ENCODE results near the gene S100A8. TPM values are rescaled to one million over a fixed set of nuclear protein-coding genes. Genes with fewer than 3 reads are reported as not detected.

Gene S100A8
- polyA plus RNA-seq, 3 donors = 4,193 to 30,135 (median 27,689) TPM

GRCh38 chr1:153431928-153432327, 41.1 kb upstream of the S100A8 start:
- Mint-ChIP-seq H3K27me3 (ENCODE audit: low read depth in 3 of 3) (peaks cover 15 to 21% (median 20%) of the 10 kb centered on the region in 3 donors), H3K9me3 (no peaks in the 10 kb centered on the region), H3K27ac (no peak overlapping the region), H3K4me1 (peaks cover 3% of the 10 kb centered on the region), H3K36me3 (no peaks in the 10 kb centered on the region), H3K4me3 (no peak overlapping the region)
- Histone ChIP-seq H3K4me3 (replicated peaks in 1 of 3; ENCODE audit: low read depth in 2 of 3, low read length in 3 of 3) (no peak overlapping the region), H3K27ac (ENCODE audit: low read depth in 1 of 2, low read length in 2 of 2) (no peak overlapping the region), H3K9ac (ENCODE audit: insufficient read depth, low read length, poor library complexity, severe bottlenecking) (no peak overlapping the region), H3K9me3 (replicated peaks in 1 of 2; ENCODE audit: control insufficient read depth in 1 of 2, insufficient read depth in 1 of 2, low read length in 2 of 2) (no peaks in the 10 kb centered on the region), H4K20me1 (ENCODE audit: insufficient read depth, low read length) (no peaks in the 10 kb centered on the region), H3K4me1 (ENCODE audit: control insufficient read depth in 1 of 2, insufficient read depth in 2 of 2, low read length in 2 of 2) (peaks cover 0 to 8% of the 10 kb centered on the region in 2 donors), H3K4me2 (replicated peaks; ENCODE audit: extremely low read depth, low read length, poor library complexity, severe bottlenecking) (no peak overlapping the region), H3K36me3 (replicated peaks in 1 of 2; ENCODE audit: control insufficient read depth in 1 of 2, insufficient read depth in 2 of 2, low read length in 2 of 2) (no peaks in the 10 kb centered on the region), H3K79me2 (ENCODE audit: insufficient read depth, low read length) (no peaks in the 10 kb centered on the region), H2AFZ (ENCODE audit: insufficient read depth, low read depth, low read length, poor library complexity, severe bottlenecking) (no peak overlapping the region), H3K27me3 (ENCODE audit: control insufficient read depth in 2 of 2, insufficient read depth in 2 of 2, low read length in 2 of 2) (no peaks in the 10 kb centered on the region)
- TF ChIP-seq CTCF (IDR thresholded peaks at IDR 0.05) = no peak
- intact Hi-C loops (cut with micrococcal nuclease) = no loop called here
- DNase-seq = no peak
- 76% methylated on average over 3 of the region's 4 CpGs for WGBS (ENCODE audit: insufficient coverage)

DNA sequence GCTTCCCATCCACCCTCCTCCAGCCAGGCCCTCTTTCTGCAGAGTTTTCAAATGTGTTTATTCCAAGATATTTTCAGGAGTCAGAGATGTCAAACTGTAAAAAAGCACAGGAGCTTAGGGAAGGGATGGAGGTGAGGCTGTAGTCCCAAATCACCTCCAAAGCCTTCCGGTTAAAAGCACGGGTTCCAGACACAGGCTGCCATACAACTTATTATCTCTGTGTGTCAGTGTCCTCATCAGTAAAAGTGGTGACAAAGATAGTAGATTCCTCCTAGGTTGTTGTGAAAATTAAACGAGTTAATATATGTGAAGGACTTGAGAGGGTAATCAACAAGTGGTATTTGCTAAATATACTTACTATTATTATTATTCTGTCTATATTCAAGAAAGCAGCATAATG, 40.6 kb upstream of the S100A8 start:
- peaks cover 15 to 23% (median 23%) of the 10 kb centered on the region in 3 donors for H3K27me3 Mint-ChIP-seq (ENCODE audit: low read depth in 3 of 3)
- Histone ChIP-seq H2AFZ (ENCODE audit: insufficient read depth, low read depth, low read length, poor library complexity, severe bottlenecking) (no peak overlapping the region), H4K20me1 (ENCODE audit: insufficient read depth, low read length) (no peaks in the 10 kb centered on the region), H3K36me3 (replicated peaks in 1 of 2; ENCODE audit: control insufficient read depth in 1 of 2, insufficient read depth in 2 of 2, low read length in 2 of 2) (no peaks in the 10 kb centered on the region), H3K4me2 (replicated peaks; ENCODE audit: extremely low read depth, low read length, poor library complexity, severe bottlenecking) (no peak overlapping the region), H3K79me2 (ENCODE audit: insufficient read depth, low read length) (no peaks in the 10 kb centered on the region), H3K4me1 (ENCODE audit: control insufficient read depth in 1 of 2, insufficient read depth in 2 of 2, low read length in 2 of 2) (peaks cover 0 to 3% of the 10 kb centered on the region in 2 donors), H3K9ac (ENCODE audit: insufficient read depth, low read length, poor library complexity, severe bottlenecking) (no peak overlapping the region), H3K9me3 (replicated peaks in 1 of 2; ENCODE audit: control insufficient read depth in 1 of 2, insufficient read depth in 1 of 2, low read length in 2 of 2) (no peaks in the 10 kb centered on the region), H3K27ac (ENCODE audit: low read depth in 1 of 2, low read length in 2 of 2) (no peak overlapping the region), H3K27me3 (ENCODE audit: control insufficient read depth in 2 of 2, insufficient read depth in 2 of 2, low read length in 2 of 2) (no peaks in the 10 kb centered on the region), H3K4me3 (replicated peaks in 1 of 3; ENCODE audit: low read depth in 2 of 3, low read length in 3 of 3) (no peak overlapping the region)
- peaks cover 0 to 1% (median 0%) of the 10 kb centered on the region in 7 donors for H3K9me3 Mint-ChIP-seq
- no peak for DNase-seq
- intact Hi-C loops (cut with micrococcal nuclease) = no loop called here
- H3K4me1 Mint-ChIP-seq = peaks cover under 1% of the 10 kb centered on the region
- no peak for TF ChIP-seq CTCF (IDR thresholded peaks at IDR 0.05)
- no CpG with 5 or more reads among the region's 3 CpGs for WGBS (ENCODE audit: insufficient coverage)
- no peak overlapping the region for H3K4me3 Mint-ChIP-seq
- H3K36me3 Mint-ChIP-seq = no peaks in the 10 kb centered on the region
- H3K27ac Mint-ChIP-seq = no peak overlapping the region

All from CD14-positive monocyte (primary cell).